H1 (cell line): ENCODE results near the gene CLDN6. TPM values are rescaled to one million over a fixed set of nuclear protein-coding genes. Genes with fewer than 3 reads are reported as not detected.

Source experiments
- ATF3 ChIP-seq: IDR thresholded peaks from 2 replicates; pipeline ENCODE4 v1.6.1; 2011; ENCODE audit warnings: low read depth, mild to moderate bottlenecking, low read length; ENCODE audit not compliant: insufficient read depth
- CREB1 ChIP-seq: IDR thresholded peaks from 2 replicates; pipeline ENCODE4 v1.6.1; 2012; ENCODE audit warnings: inconsistent platforms
- E2F6 ChIP-seq: IDR thresholded peaks from 2 replicates; pipeline ENCODE4 v1.6.1; 2012; ENCODE audit warnings: inconsistent platforms
- EGR1 ChIP-seq: IDR thresholded peaks from 2 replicates; pipeline ENCODE4 v1.6.1; 2011; ENCODE audit warnings: low read depth, low read length, borderline replicate concordance
- GABPA ChIP-seq: IDR thresholded peaks from 2 replicates; pipeline ENCODE4 v1.6.1; 2011; ENCODE audit warnings: mild to moderate bottlenecking, low read length, moderate library complexity, borderline replicate concordance; ENCODE audit not compliant: insufficient read depth
- GTF2F1 ChIP-seq: IDR thresholded peaks from 2 replicates; pipeline ENCODE4 v1.6.1; 2012; ENCODE audit warnings: low read depth, low read length, improper control_type of control experiment, borderline replicate concordance
- HDAC2 ChIP-seq, 2 experiments: fragments of 300-600 bp in 1 of 2; sonication (generic) in 1 of 2; IDR thresholded peaks; 2 replicates each; pipeline ENCODE4 v1.6.1; 2011 to 2012; ENCODE audit warnings: low read depth in 2 of 2, low read length in 2 of 2, mild to moderate bottlenecking in 2 of 2, moderate library complexity in 2 of 2, borderline replicate concordance in 1 of 2, inconsistent platforms in 1 of 2
- JUN ChIP-seq: IDR thresholded peaks from 2 replicates; pipeline ENCODE4 v1.6.1; 2011; ENCODE audit warnings: low read depth, mild to moderate bottlenecking, improper control_type of control experiment, low read length
- JUND ChIP-seq: IDR thresholded peaks from 2 replicates; pipeline ENCODE4 v1.6.1; 2011; ENCODE audit warnings: mild to moderate bottlenecking, improper control_type of control experiment, low read length
- KDM4A ChIP-seq: IDR thresholded peaks from one replicate; pipeline ENCODE4 v1.7.1; 2012; ENCODE audit warnings: low read depth, mild to moderate bottlenecking, moderate library complexity, low read length, inconsistent platforms; ENCODE audit not compliant: severe bottlenecking
- NRF1 ChIP-seq: IDR thresholded peaks from 2 replicates; pipeline ENCODE4 v1.6.1; 2011; ENCODE audit warnings: mild to moderate bottlenecking, low read depth, low read length, improper control_type of control experiment
- POLR2AphosphoS5 ChIP-seq: IDR thresholded peaks from 2 replicates; pipeline ENCODE4 v1.6.1; 2011; ENCODE audit warnings: low read depth, low read length
- RAD21 ChIP-seq, 2 experiments: IDR thresholded peaks in 1 of 2; conservative IDR thresholded peaks in 1 of 2; 2 replicates each; pipeline ENCODE4 v1.6.1; 2011; ENCODE audit warnings: low read depth in 2 of 2, low read length in 2 of 2, improper control_type of control experiment in 1 of 2, inconsistent platforms in 1 of 2, mild to moderate bottlenecking in 1 of 2, moderate library complexity in 1 of 2
- SIN3A ChIP-seq, 2 experiments: IDR thresholded peaks in 1 of 2; conservative IDR thresholded peaks in 1 of 2; 2 replicates each; pipeline ENCODE4 v1.6.1; 2011 to 2012; ENCODE audit warnings: low read length in 2 of 2, improper control_type of control experiment in 1 of 2, low read depth in 1 of 2, mild to moderate bottlenecking in 1 of 2
- SIX5 ChIP-seq: IDR thresholded peaks from 2 replicates; pipeline ENCODE4 v1.6.1; 2011; ENCODE audit warnings: mild to moderate bottlenecking, low read depth, low read length
- SP2 ChIP-seq: IDR thresholded peaks from 2 replicates; pipeline ENCODE4 v1.6.1; 2012; ENCODE audit warnings: mild to moderate bottlenecking, low read length, inconsistent platforms
- SUZ12 ChIP-seq: fragments of 200-600 bp; sonication (generic); IDR thresholded peaks from 2 replicates; pipeline ENCODE4 v1.6.1; 2012; ENCODE audit warnings: mild to moderate bottlenecking, inconsistent platforms, low read length, moderate library complexity, mixed read lengths
- TBP ChIP-seq: IDR thresholded peaks from 2 replicates; pipeline ENCODE4 v1.6.1; 2011; ENCODE audit warnings: low read depth, low read length, improper control_type of control experiment
- ZNF274 ChIP-seq: IDR thresholded peaks from 2 replicates; pipeline ENCODE4 v1.7.0; 2012; ENCODE audit warnings: low read length, borderline replicate concordance; ENCODE audit errors: extremely low read depth
- polyA plus RNA-seq, 7 experiments: library from polyadenylated mRNA; depleted of rRNA in 3 of 7; stranded (reverse) in 5 of 7; unstranded in 2 of 7; fragments of >200 nt in 5 of 7; fragments of 200-250 nt in 2 of 7; gene quantifications; 1 replicate in 5 of 7; 2 replicates in 1 of 7; 4 replicates in 1 of 7; pipeline versions ENCODE4 v1.2.1 to v1.2.3, GENCODE V29; 2011 to 2013; ENCODE audit warnings: missing spikeins in 2 of 7, mixed read lengths in 2 of 7
- total RNA-seq: library from RNA; stranded (reverse); fragmentation: NEBNext Ultra II Directional; extraction: Animal tissue kit (Norgen Biotek cat#: 25700); gene quantifications from 2 replicates; pipeline ENCODE4 v1.2.1, GENCODE V29; 2021
- TF ChIP-seq, protein P1 (sequence below): IDR thresholded peaks from 2 replicates; pipeline ENCODE4 v1.6.1; 2012; ENCODE audit warnings: low read length, inconsistent platforms

Gene CLDN6
- total and polyA plus RNA-seq, 2 of the 8 experiments (the other 6 are each of a cell fraction or from before 2014, with no cell fraction given) = 747 to 1,115 TPM

DNA sequence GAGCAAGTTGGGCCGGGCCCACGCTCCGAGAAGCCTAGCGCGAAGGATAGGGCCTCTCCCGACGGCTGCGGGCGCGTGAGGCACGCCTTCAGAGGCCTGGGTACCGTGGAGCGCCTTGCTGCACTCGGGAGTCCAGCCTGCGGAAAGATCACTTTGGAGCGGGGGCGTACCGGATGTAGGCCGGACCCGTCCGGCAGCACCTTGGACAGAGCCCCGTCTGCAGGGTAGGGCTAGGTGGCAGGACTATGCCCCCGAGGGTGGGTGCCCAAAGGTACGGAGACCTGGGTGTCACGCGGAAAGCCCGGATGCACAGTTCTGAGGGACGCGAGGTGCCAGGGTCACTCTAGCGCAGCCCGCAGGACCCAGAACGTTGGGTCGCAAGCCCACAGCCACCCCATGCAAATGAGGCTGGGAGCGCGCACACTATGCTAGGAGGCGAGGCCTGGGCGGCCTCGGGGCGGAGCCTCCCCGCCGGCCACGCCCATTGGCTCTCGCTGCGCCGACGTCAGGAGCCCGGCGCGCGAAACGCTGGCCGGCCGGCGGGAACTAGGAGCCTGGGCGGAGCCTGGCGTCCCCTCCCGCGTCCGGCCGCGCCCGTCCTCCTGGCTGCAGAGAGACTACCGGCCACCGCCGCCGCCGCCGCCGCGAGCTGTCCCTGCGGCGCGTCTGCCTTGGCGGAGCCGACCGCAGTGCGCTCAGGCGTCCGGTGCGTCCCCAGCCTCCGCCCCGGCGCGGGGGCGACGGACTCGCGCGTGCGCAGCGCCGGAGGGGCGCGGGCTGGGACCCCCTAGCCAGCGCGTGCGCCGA lies 49.0 kb downstream of the CLDN6 start, which contains the start of gene PAQR4 (continued):
- no peak for TF ChIP-seq SUZ12
- TF ChIP-seq JUND = no peak
- TF ChIP-seq RAD21 (IDR thresholded peaks at IDR 0.05 in 1 of 2, conservative IDR thresholded peaks at IDR 0.05 in 1 of 2; ENCODE audit: low read depth in 2 of 2, low read length in 2 of 2) = no peak
- TF ChIP-seq SIX5 = no peak
- no peak for TF ChIP-seq JUN
- TF ChIP-seq E2F6 = no peak
- peak; percentile 62 for TF ChIP-seq KDM4A
- no peak for TF ChIP-seq ATF3
- no peak for TF ChIP-seq TBP
- TF ChIP-seq GTF2F1 = no peak
- peak; percentile 58; the same call in 1 of the 2 replicates for TF ChIP-seq GABPA
- peak in 1 of 2 experiments; percentile 90; a peak in 1 of 4 replicates for TF ChIP-seq HDAC2 (IDR thresholded peaks at IDR 0.05; ENCODE audit: borderline replicate concordance in 1 of 2, low read depth in 2 of 2, low read length in 2 of 2)
- TF ChIP-seq ZNF274 = no peak
- peak; percentile 96 for TF ChIP-seq EGR1
- peak; percentile 87 to 96; a peak in 3 of 4 replicates for TF ChIP-seq SIN3A (conservative IDR thresholded peaks at IDR 0.05 in 1 of 2, IDR thresholded peaks at IDR 0.05 in 1 of 2; ENCODE audit: low read depth in 1 of 2, low read length in 2 of 2)
- 0 out of 2 replicates have a peak, but pooled peaks have one; percentile 29 for TF ChIP-seq CREB1
- no peak for TF ChIP-seq POLR2AphosphoS5
- peak; percentile 38; the same call in 1 of the 2 replicates for TF ChIP-seq NRF1
- TF ChIP-seq, protein P1, sequence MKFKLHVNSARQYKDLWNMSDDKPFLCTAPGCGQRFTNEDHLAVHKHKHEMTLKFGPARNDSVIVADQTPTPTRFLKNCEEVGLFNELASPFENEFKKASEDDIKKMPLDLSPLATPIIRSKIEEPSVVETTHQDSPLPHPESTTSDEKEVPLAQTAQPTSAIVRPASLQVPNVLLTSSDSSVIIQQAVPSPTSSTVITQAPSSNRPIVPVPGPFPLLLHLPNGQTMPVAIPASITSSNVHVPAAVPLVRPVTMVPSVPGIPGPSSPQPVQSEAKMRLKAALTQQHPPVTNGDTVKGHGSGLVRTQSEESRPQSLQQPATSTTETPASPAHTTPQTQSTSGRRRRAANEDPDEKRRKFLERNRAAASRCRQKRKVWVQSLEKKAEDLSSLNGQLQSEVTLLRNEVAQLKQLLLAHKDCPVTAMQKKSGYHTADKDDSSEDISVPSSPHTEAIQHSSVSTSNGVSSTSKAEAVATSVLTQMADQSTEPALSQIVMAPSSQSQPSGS = peak; percentile 65; the same call in 1 of the 2 replicates
- TF ChIP-seq SP2 = no peak
